ENCODE measurements around the gene PASD1. TPM values are rescaled to one million over a fixed set of nuclear protein-coding genes. Genes with fewer than 3 reads are reported as not detected.

Gene PASD1
- total RNA-seq, 6 experiments from 2014 or later: not detected

DNA sequence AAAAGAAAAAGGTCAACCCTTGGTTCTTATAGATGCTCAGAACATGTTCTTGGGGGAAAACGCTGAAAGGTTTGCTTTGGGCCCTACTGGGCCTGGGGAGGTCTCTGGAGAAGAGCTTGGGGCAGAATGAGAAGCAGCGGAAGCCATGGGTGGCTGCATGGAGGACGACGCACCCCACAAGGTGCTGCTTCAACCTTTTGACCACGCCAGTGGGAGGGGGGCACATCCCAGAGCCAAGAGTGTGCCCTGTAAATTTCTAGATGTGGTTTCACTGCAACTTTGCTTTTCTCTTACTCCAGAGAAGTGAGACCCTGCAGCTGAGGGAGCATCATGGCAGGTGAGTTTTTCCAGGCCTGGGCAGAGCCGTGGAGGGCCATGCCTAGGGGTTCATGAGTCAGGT lies 135.0 kb downstream of the PASD1 start:
- Mint-ChIP-seq H3K4me3 (no peak overlapping the region), H3K9me3 (peaks cover 5% of the 10 kb centered on the region; the same call in 1 of the 2 replicates), H3K27me3 (ENCODE audit: insufficient read depth) (peaks cover 2% of the 10 kb centered on the region), H3K4me1 (ENCODE audit: low read depth) (no peaks in the 10 kb centered on the region), H3K27ac (no peak overlapping the region), H3K36me3 (ENCODE audit: low read depth) (no peaks in the 10 kb centered on the region)
- TF ChIP-seq, protein P1, sequence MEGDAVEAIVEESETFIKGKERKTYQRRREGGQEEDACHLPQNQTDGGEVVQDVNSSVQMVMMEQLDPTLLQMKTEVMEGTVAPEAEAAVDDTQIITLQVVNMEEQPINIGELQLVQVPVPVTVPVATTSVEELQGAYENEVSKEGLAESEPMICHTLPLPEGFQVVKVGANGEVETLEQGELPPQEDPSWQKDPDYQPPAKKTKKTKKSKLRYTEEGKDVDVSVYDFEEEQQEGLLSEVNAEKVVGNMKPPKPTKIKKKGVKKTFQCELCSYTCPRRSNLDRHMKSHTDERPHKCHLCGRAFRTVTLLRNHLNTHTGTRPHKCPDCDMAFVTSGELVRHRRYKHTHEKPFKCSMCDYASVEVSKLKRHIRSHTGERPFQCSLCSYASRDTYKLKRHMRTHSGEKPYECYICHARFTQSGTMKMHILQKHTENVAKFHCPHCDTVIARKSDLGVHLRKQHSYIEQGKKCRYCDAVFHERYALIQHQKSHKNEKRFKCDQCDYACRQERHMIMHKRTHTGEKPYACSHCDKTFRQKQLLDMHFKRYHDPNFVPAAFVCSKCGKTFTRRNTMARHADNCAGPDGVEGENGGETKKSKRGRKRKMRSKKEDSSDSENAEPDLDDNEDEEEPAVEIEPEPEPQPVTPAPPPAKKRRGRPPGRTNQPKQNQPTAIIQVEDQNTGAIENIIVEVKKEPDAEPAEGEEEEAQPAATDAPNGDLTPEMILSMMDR (IDR thresholded peaks at IDR 0.05): no peak
- no peak for DNase-seq

GRCh38 chrX:151699746-151700145 lies 136.3 kb downstream of the PASD1 start:
- TF ChIP-seq, protein P1 (IDR thresholded peaks at IDR 0.05): no peak
- peaks cover 5% of the 10 kb centered on the region; the same call in 1 of the 2 replicates for H3K9me3 Mint-ChIP-seq
- no peak overlapping the region for H3K27ac Mint-ChIP-seq
- H3K4me1 Mint-ChIP-seq (ENCODE audit: low read depth): no peaks in the 10 kb centered on the region
- no peak overlapping the region for H3K4me3 Mint-ChIP-seq
- no peaks in the 10 kb centered on the region for H3K36me3 Mint-ChIP-seq (ENCODE audit: low read depth)
- DNase-seq: no peak
- H3K27me3 Mint-ChIP-seq (ENCODE audit: insufficient read depth): peaks cover 2% of the 10 kb centered on the region

GRCh38 chrX:151700581-151700980 lies 137.1 kb downstream of the PASD1 start:
- Mint-ChIP-seq H3K9me3 (peaks cover 3% of the 10 kb centered on the region; the same call in 1 of the 2 replicates), H3K4me1 (ENCODE audit: low read depth) (no peaks in the 10 kb centered on the region), H3K27me3 (ENCODE audit: insufficient read depth) (peaks cover under 1% of the 10 kb centered on the region), H3K27ac (no peak overlapping the region), H3K36me3 (ENCODE audit: low read depth) (no peaks in the 10 kb centered on the region), H3K4me3 (no peak overlapping the region)
- DNase-seq: no peak
- TF ChIP-seq, protein P1 (IDR thresholded peaks at IDR 0.05): no peak

DNA sequence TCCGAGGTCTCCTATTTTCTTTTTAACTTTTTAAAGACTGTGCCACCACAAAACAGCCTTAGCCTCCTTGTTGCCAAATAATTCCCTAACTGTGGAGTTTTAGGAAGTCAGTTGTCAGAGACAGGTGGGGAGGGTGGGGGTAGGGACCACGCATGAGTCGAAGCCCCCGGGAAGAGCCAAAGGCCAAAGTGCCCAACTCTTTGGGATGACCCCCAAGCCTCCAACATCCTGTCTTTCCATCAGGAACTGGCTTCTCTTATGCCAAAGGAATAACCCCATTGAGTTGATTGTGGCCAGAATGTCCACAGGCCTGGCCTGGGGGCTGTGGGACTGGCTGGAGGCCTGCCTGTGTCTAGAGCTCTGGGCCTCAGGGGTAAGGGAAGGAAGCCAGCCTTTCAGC lies 137.6 kb downstream of the PASD1 start:
- Mint-ChIP-seq H3K36me3 (ENCODE audit: low read depth) (no peaks in the 10 kb centered on the region), H3K9me3 (no peaks in the 10 kb centered on the region), H3K4me3 (no peak overlapping the region), H3K27ac (no peak overlapping the region), H3K4me1 (ENCODE audit: low read depth) (no peaks in the 10 kb centered on the region), H3K27me3 (ENCODE audit: insufficient read depth) (no peaks in the 10 kb centered on the region; the same call in none of the 2 replicates)
- TF ChIP-seq, protein P1 (IDR thresholded peaks at IDR 0.05): no peak
- DNase-seq: no peak

GRCh38 chrX:151701531-151701930 lies 138.1 kb downstream of the PASD1 start:
- H3K27me3 Mint-ChIP-seq (ENCODE audit: insufficient read depth): no peaks in the 10 kb centered on the region; the same call in none of the 2 replicates
- no peaks in the 10 kb centered on the region for H3K4me1 Mint-ChIP-seq (ENCODE audit: low read depth)
- H3K4me3 Mint-ChIP-seq: no peak overlapping the region
- DNase-seq: no peak
- H3K36me3 Mint-ChIP-seq (ENCODE audit: low read depth): no peaks in the 10 kb centered on the region
- TF ChIP-seq, protein P1 (IDR thresholded peaks at IDR 0.05): no peak
- no peaks in the 10 kb centered on the region for H3K9me3 Mint-ChIP-seq
- no peak overlapping the region for H3K27ac Mint-ChIP-seq

Measured in HFFc6 (cell line).